ENCODE measurements around the gene CD82.

DNA sequence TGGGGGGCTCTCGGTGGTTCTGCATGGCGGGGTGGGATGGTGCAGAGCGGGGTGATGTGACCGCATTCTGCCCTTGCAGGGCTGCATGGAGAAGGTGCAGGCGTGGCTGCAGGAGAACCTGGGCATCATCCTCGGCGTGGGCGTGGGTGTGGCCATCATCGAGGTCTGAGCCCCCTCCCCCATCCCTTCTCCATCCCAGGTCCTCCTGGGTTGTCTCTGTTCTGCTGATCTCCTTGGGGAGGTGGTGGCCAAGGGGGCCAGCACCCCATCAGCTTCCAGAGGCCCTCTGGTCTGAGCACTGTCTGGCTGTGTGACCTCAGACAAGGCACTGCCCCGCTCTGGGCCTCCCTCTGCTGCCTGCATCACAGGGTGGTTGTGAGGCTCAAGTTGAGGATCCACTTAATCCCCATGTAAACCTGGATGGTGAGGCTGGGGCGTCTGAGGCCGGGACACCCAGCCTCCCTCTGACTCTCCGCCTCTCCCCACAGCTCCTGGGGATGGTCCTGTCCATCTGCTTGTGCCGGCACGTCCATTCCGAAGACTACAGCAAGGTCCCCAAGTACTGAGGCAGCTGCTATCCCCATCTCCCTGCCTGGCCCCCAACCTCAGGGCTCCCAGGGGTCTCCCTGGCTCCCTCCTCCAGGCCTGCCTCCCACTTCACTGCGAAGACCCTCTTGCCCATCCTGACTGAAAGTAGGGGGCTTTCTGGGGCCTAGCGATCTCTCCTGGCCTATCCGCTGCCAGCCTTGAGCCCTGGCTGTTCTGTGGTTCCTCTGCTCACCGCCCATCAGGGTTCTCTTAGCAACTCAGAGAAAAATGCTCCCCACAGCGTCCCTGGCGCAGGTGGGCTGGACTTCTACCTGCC, 53.3 kb downstream of the CD82 start:
- TF ChIP-seq CTCF (IDR thresholded peaks at IDR 0.05) (no peak), POLR2AphosphoS5 (IDR thresholded peaks at IDR 0.05; ENCODE audit: insufficient read depth in 1 of 2, low read depth in 1 of 2) (no peak)
